A172 (cell line): ENCODE data around the gene RPP40. TPM values are rescaled to one million over a fixed set of nuclear protein-coding genes. Genes with fewer than 3 reads are reported as not detected.

Experiments used
- total RNA-seq: library from RNA; depleted of rRNA; stranded (reverse); fragments of >200 nt; shearing (Covaris generic); gene quantifications from 2 replicates; pipeline ENCODE4 v1.2.3, GENCODE V29; 2014; rRNA removed

The RPP40 gene
- total RNA-seq, 1 experiment from 2014 or later: 93.0 TPM

Other genes starting within 250 kb of the RPP40 start
- 28.9 and 32.0 TPM in 2 replicates for gene CDYL, start 227.6 kb downstream of the RPP40 start, total RNA-seq
- 0.22 and 1.5 TPM in 2 replicates for gene PPP1R3G, start 81.3 kb upstream of the RPP40 start, total RNA-seq